Activated naive CD4-positive, alpha-beta T cell treated with anti-CD3 and anti-CD28 coated beads, Interleukin-2, amount 50 U/mL, for 72 hours (primary cell): ENCODE results near the gene TEPSIN. TPM values are rescaled to one million over a fixed set of nuclear protein-coding genes. Genes with fewer than 3 reads are reported as not detected.

ENCODE experiments used
- ATAC-seq, 2 donors: fragments of 150-1000 bp; cut with Tn5 transposase; 2 replicates each; pipeline ENCODE4 v1.10.0; 2021; ENCODE audit warnings: mild to moderate bottlenecking in 2 of 2, moderate library complexity in 2 of 2
- DNase-seq, 2 donors: peaks; one replicate each; pipeline ENCODE4 v3.0.0; 2021 to 2022; ENCODE audit warnings: low spot score in 2 of 2
- H3K27ac Mint-ChIP-seq, 2 donors: one replicate each; pipeline ENCODE4 v1.8.0; 2022; ENCODE audit warnings: mild to moderate bottlenecking in 2 of 2, mixed read lengths in 2 of 2
- H3K36me3 Mint-ChIP-seq, 2 donors: one replicate each; pipeline ENCODE4 v1.8.0; 2022; ENCODE audit warnings: mixed read lengths in 2 of 2
- H3K9me3 Mint-ChIP-seq, 2 donors: one replicate each; pipeline ENCODE4 v1.8.0; 2022; ENCODE audit warnings: mixed read lengths in 2 of 2
- total RNA-seq, 2 donors: library from RNA; stranded (reverse); gene quantifications; one replicate each; pipeline ENCODE4 v1.2.3, GENCODE V29; 2022

Gene TEPSIN
- total RNA-seq, 2 donors from 2014 or later = 23.2 to 38.7 TPM

GRCh38 chr17:81254955-81255717 is 16.3 kb upstream of the TEPSIN start:
- no peak for ATAC-seq
- H3K36me3 Mint-ChIP-seq = peaks cover 0 to 4% of the 10 kb centered on the region in 2 donors
- H3K9me3 Mint-ChIP-seq = no peaks in the 10 kb centered on the region
- H3K27ac Mint-ChIP-seq = no peak overlapping the region
- no peak for DNase-seq

GRCh38 chr17:81253358-81254131 is 14.7 kb upstream of the TEPSIN start:
- no peaks in the 10 kb centered on the region for H3K9me3 Mint-ChIP-seq
- ATAC-seq = peak; percentile 56 to 80
- peak overlapping the region in 1 of 2 donors; percentile 17 for H3K27ac Mint-ChIP-seq
- peak in 1 of 2 donors; percentile 64 for DNase-seq
- H3K36me3 Mint-ChIP-seq = peaks cover 0 to 4% of the 10 kb centered on the region in 2 donors

- H3K27ac Mint-ChIP-seq = peak overlapping the region in 1 of 2 donors; percentile 17
- H3K36me3 Mint-ChIP-seq = peaks cover 0 to 4% of the 10 kb centered on the region in 2 donors
- ATAC-seq (peak in 1 of 2 donors; percentile 5), DNase-seq (no peak)
- no peaks in the 10 kb centered on the region for H3K9me3 Mint-ChIP-seq
Measured at GRCh38 chr17:81252987-81253329, 14.1 kb upstream of the TEPSIN start.

- H3K27ac Mint-ChIP-seq = peak overlapping the region; percentile 27 to 62
- H3K9me3 Mint-ChIP-seq = no peaks in the 10 kb centered on the region
- peaks cover 0 to 4% of the 10 kb centered on the region in 2 donors for H3K36me3 Mint-ChIP-seq
- no peak for DNase-seq
- ATAC-seq = no peak
Measured at GRCh38 chr17:81252326-81252986, 13.6 kb upstream of the TEPSIN start.

- Mint-ChIP-seq H3K9me3 (no peaks in the 10 kb centered on the region), H3K36me3 (peaks cover 0 to 4% of the 10 kb centered on the region in 2 donors), H3K27ac (peak overlapping the region in 1 of 2 donors; percentile 27)
- no peak for ATAC-seq
- DNase-seq = no peak
Measured at GRCh38 chr17:81251709-81252301, 12.9 kb upstream of the TEPSIN start.

GRCh38 chr17:81251094-81251708 is 12.3 kb upstream of the TEPSIN start:
- Mint-ChIP-seq H3K36me3 (peaks cover 0 to 4% of the 10 kb centered on the region in 2 donors), H3K9me3 (no peaks in the 10 kb centered on the region), H3K27ac (no peak overlapping the region)
- no peak for ATAC-seq
- DNase-seq = no peak

GRCh38 chr17:81250286-81251093 is 11.6 kb upstream of the TEPSIN start:
- H3K36me3 Mint-ChIP-seq = peaks cover 0 to 4% of the 10 kb centered on the region in 2 donors
- ATAC-seq (no peak), DNase-seq (no peak)

GRCh38 chr17:81249223-81250040 is 10.6 kb upstream of the TEPSIN start:
- Mint-ChIP-seq H3K36me3 (peaks cover 0 to 4% of the 10 kb centered on the region in 2 donors), H3K9me3 (no peaks in the 10 kb centered on the region), H3K27ac (no peak overlapping the region)
- ATAC-seq (peak in 1 of 2 donors; percentile 12), DNase-seq (no peak)

More at GRCh38 chr17:81250286-81251093, 11.6 kb upstream of the TEPSIN start:
- Mint-ChIP-seq H3K27ac (no peak overlapping the region), H3K9me3 (no peaks in the 10 kb centered on the region)

GRCh38 chr17:81248649-81249048 is 9.8 kb upstream of the TEPSIN start:
- no peaks in the 10 kb centered on the region for H3K9me3 Mint-ChIP-seq
- peak overlapping the region; percentile 2 to 14 for H3K27ac Mint-ChIP-seq
- no peak for ATAC-seq
- no peak for DNase-seq
- peaks cover 0 to 4% of the 10 kb centered on the region in 2 donors for H3K36me3 Mint-ChIP-seq

GRCh38 chr17:81247339-81247990 is 8.6 kb upstream of the TEPSIN start:
- DNase-seq (no peak), ATAC-seq (no peak)
- Mint-ChIP-seq H3K27ac (peak overlapping the region in 1 of 2 donors; percentile 55), H3K36me3 (peaks cover 0 to 2% of the 10 kb centered on the region in 2 donors), H3K9me3 (no peaks in the 10 kb centered on the region)

GRCh38 chr17:81246679-81247338 is 8.0 kb upstream of the TEPSIN start:
- DNase-seq = no peak
- Mint-ChIP-seq H3K9me3 (no peaks in the 10 kb centered on the region), H3K27ac (peak overlapping the region in 1 of 2 donors; percentile 55), H3K36me3 (peaks cover 0 to 6% of the 10 kb centered on the region in 2 donors)
- no peak for ATAC-seq

- H3K27ac Mint-ChIP-seq = no peak overlapping the region
- ATAC-seq = no peak
- no peak for DNase-seq
Measured at GRCh38 chr17:81246343-81246670, 7.5 kb upstream of the TEPSIN start.

GRCh38 chr17:81245665-81246342 is 6.9 kb upstream of the TEPSIN start:
- no peak for DNase-seq
- Mint-ChIP-seq H3K9me3 (no peaks in the 10 kb centered on the region), H3K27ac (peak overlapping the region in 1 of 2 donors; percentile 21), H3K36me3 (peaks cover 0 to 10% of the 10 kb centered on the region in 2 donors)
- ATAC-seq = no peak

More at GRCh38 chr17:81246343-81246670, 7.5 kb upstream of the TEPSIN start:
- Mint-ChIP-seq H3K36me3 (peaks cover 0 to 10% of the 10 kb centered on the region in 2 donors), H3K9me3 (no peaks in the 10 kb centered on the region)
